ENCODE measurements around the gene HOXA3.

DNA sequence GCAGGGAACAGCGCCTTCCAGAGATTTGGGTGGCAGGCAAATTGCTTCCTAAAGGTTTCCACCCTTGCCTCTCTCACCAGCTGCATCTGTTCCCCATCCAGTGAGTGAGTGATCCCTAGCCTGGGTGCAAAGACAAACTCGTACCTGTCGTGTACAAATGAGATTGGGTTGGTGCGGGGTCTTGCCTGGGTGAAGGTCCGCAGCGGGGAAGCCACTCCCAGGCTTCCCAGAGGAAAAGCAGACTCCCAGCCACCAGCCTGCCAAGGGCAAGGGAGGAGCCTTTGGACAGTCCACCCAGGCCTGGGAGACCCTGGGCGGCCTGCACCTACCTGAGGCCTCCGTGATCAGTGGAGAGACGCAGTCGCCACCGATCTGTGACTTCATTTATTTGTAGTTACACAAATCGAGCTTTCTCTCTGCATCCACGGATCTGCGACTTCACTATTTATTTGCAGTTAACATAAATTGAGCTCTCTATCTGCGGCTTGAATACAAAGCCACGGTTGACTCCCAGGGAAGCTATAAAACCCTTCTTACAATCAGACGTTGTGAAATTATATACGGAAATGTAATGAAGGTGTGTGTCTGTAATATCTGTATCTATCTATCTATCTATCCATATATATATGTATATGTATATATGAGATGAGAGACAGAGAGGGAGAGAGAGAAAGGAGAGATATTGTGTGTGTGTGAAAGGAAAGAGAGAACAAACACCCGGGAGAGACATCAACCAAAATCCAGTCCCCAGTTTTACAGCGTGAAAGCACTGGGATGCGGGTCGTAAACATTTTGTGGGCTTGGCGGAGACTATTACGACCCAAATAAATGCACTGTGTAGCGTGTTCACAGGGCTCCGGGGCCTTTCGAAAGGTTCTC, 7.1 kb upstream of the HOXA3 start:
- TF ChIP-seq, protein P1, sequence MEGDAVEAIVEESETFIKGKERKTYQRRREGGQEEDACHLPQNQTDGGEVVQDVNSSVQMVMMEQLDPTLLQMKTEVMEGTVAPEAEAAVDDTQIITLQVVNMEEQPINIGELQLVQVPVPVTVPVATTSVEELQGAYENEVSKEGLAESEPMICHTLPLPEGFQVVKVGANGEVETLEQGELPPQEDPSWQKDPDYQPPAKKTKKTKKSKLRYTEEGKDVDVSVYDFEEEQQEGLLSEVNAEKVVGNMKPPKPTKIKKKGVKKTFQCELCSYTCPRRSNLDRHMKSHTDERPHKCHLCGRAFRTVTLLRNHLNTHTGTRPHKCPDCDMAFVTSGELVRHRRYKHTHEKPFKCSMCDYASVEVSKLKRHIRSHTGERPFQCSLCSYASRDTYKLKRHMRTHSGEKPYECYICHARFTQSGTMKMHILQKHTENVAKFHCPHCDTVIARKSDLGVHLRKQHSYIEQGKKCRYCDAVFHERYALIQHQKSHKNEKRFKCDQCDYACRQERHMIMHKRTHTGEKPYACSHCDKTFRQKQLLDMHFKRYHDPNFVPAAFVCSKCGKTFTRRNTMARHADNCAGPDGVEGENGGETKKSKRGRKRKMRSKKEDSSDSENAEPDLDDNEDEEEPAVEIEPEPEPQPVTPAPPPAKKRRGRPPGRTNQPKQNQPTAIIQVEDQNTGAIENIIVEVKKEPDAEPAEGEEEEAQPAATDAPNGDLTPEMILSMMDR (IDR thresholded peaks at IDR 0.05; ENCODE audit: insufficient read depth, low read length) = no peak
- TF ChIP-seq POLR2AphosphoS5 (IDR thresholded peaks at IDR 0.05; ENCODE audit: low read depth) = no peak

All from HL-60 (cell line).